CD4-positive, alpha-beta T cell (primary cell): ENCODE measurements around the gene DCDC2. TPM values are rescaled to one million over a fixed set of nuclear protein-coding genes. Genes with fewer than 3 reads are reported as not detected.

Experiments
- ATAC-seq: fragments of 200-7000 bp; cut with Tn5 transposase; one replicate; pipeline ENCODE4 v1.10.0; 2022; ENCODE audit warnings: mild to moderate bottlenecking; ENCODE audit not compliant: poor library complexity
- CTCF ChIA-PET: fragments of 350-600 bp; sonication (Branson Sonifier 250); formaldehyde crosslinking; loops from one replicate; lab custom pipeline; 2021; ENCODE audit warnings: antibody characterized with exemption, inconsistent platforms; lab: Charles Lee
- POLR2A ChIA-PET: fragments of 350-600 bp; sonication (Branson Sonifier 250); formaldehyde crosslinking; loops from one replicate; lab custom pipeline; 2021; ENCODE audit warnings: antibody characterized with exemption, inconsistent platforms; lab: Charles Lee
- DNase-seq, 14 experiments: peaks; one replicate each; pipeline ENCODE4 v3.0.0-alpha.2; 2013 to 2020; ENCODE audit warnings: mixed read lengths in 2 of 14
- H3K27ac ChIP-seq, 2 donors: one replicate each; pipeline versions ENCODE4 v1.5.1 to v1.7.0; 2013; ENCODE audit warnings: low read length in 2 of 2, low read depth in 1 of 2, mild to moderate bottlenecking in 1 of 2
- H3K27me3 ChIP-seq, 2 experiments: 1 replicate in 1 of 2; 2 replicates in 1 of 2; pipeline versions ENCODE4 v1.6.1 to v1.7.0; 2013; ENCODE audit warnings: low read length in 2 of 2, control low read depth in 1 of 2, mild to moderate bottlenecking in 1 of 2, moderate library complexity in 1 of 2; ENCODE audit not compliant: insufficient read depth in 2 of 2, control insufficient read depth in 1 of 2
- H3K36me3 ChIP-seq: one replicate; pipeline ENCODE4 v1.6.1; 2013; ENCODE audit warnings: low read length, control low read depth; ENCODE audit not compliant: insufficient read depth
- H3K4me1 ChIP-seq: one replicate; pipeline ENCODE4 v1.6.1; 2013; ENCODE audit warnings: low read length, control low read depth; ENCODE audit not compliant: insufficient read depth
- H3K4me3 ChIP-seq: one replicate; pipeline ENCODE4 v1.5.1; 2013; ENCODE audit warnings: mild to moderate bottlenecking, low read length, moderate library complexity
- H3K9me3 ChIP-seq, 2 experiments: 1 replicate in 1 of 2; 2 replicates in 1 of 2; pipeline versions ENCODE4 v1.6.1 to v1.7.0; 2013; ENCODE audit warnings: low read length in 2 of 2, mild to moderate bottlenecking in 2 of 2, control low read depth in 1 of 2, moderate library complexity in 1 of 2; ENCODE audit not compliant: control insufficient read depth in 1 of 2, insufficient read depth in 1 of 2
- H3K27ac Mint-ChIP-seq: one replicate; pipeline ENCODE4 v1.8.0; 2020; ENCODE audit warnings: mixed read lengths
- H3K27me3 Mint-ChIP-seq: one replicate; pipeline ENCODE4 v1.8.0; 2021; ENCODE audit warnings: mixed read lengths
- H3K36me3 Mint-ChIP-seq: one replicate; pipeline ENCODE4 v1.8.0; 2021; ENCODE audit warnings: low read depth, mixed read lengths
- H3K4me1 Mint-ChIP-seq: one replicate; pipeline ENCODE4 v1.8.0; 2021; ENCODE audit warnings: low read depth, mixed read lengths
- H3K4me3 Mint-ChIP-seq: one replicate; pipeline ENCODE4 v1.8.0; 2020; ENCODE audit warnings: mild to moderate bottlenecking, mixed read lengths
- H3K9me3 Mint-ChIP-seq: one replicate; pipeline ENCODE4 v1.8.0; 2020; ENCODE audit warnings: mixed read lengths
- intact Hi-C, 2 experiments: fragments of 100-400 bp; cut with DNase I in 1 of 2; cut with micrococcal nuclease in 1 of 2; formaldehyde crosslinking; loops; one replicate each; pipeline versions ENCODE4 v1.15.1 to v1.9.0; 2023 to 2025; cut with DNase I, micrococcal nuclease
- total RNA-seq, 174 experiments: library from RNA in 2 of 174; stranded (reverse) in 2 of 174; gene quantifications; one replicate each; pipeline ENCODE4 v1.2.3 and lab custom pipeline; 2021 to 2026
- TF ChIP-seq, protein P1 (sequence below): fragments of 200-600 bp; IDR thresholded peaks from one replicate; pipeline ENCODE4 v1.8.0; 2022; ENCODE audit warnings: antibody characterized with exemption, mild to moderate bottlenecking

DCDC2 gene
- total RNA-seq, 2 experiments from 2014 or later, result 0.05 TPM; not detected in 1

DNA sequence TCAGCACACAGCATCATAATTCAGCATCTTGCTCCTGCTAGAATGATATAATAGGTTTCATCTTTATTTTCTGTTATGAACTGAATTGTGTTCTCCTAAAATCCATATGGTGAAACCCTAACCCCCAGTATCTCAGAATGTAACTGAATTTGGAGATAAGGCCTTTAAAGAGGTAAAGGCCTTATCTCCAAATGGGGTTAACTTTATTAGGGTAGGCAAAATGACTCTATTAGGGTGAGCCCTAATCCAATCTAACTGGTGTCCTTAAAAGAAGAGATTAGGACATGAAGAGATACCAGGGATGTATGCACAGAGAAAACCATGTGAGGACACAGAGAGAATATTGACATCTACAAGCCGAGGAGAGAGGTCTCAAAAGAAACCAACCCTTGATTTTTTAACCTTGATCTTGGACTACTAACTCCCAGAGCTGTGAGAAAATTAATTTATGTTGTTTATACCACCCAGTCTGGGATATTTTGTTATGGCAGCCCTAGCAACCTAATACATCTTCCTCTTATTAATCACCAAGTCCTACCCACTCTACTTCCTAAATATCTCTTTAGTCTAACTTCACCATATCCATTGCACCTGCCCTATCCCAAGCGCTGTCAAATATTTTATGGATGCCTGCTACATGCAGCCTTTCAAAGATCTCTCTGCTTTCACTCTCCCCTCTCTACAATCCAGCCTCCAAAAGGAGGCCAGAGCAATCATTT is 36.4 kb upstream of the DCDC2 start:
- peaks cover 13 to 16% of the 10 kb centered on the region in 2 experiments for H3K27me3 ChIP-seq
- Mint-ChIP-seq H3K4me1 (no peaks in the 10 kb centered on the region), H3K9me3 (no peaks in the 10 kb centered on the region), H3K27me3 (peaks cover 27% of the 10 kb centered on the region), H3K27ac (no peak overlapping the region), H3K4me3 (no peak overlapping the region), H3K36me3 (no peaks in the 10 kb centered on the region)
- H3K4me1 ChIP-seq, result no peaks in the 10 kb centered on the region
- peaks cover 0 to 8% of the 10 kb centered on the region in 2 experiments for H3K9me3 ChIP-seq
- TF ChIP-seq, protein P1, sequence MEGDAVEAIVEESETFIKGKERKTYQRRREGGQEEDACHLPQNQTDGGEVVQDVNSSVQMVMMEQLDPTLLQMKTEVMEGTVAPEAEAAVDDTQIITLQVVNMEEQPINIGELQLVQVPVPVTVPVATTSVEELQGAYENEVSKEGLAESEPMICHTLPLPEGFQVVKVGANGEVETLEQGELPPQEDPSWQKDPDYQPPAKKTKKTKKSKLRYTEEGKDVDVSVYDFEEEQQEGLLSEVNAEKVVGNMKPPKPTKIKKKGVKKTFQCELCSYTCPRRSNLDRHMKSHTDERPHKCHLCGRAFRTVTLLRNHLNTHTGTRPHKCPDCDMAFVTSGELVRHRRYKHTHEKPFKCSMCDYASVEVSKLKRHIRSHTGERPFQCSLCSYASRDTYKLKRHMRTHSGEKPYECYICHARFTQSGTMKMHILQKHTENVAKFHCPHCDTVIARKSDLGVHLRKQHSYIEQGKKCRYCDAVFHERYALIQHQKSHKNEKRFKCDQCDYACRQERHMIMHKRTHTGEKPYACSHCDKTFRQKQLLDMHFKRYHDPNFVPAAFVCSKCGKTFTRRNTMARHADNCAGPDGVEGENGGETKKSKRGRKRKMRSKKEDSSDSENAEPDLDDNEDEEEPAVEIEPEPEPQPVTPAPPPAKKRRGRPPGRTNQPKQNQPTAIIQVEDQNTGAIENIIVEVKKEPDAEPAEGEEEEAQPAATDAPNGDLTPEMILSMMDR, result no peak
- ATAC-seq, result no peak
- H3K4me3 ChIP-seq, result no peak overlapping the region
- intact Hi-C loops, result loop anchor here in 1 of 2 experiments (2.0 kb wide), 1 partner anchor 35 kb away; the partner anchor contains the start of gene DCDC2
- ChIA-PET CTCF (no interaction called here), POLR2A (no interaction called here)
- H3K27ac ChIP-seq, result no peak overlapping the region
- no peaks in the 10 kb centered on the region for H3K36me3 ChIP-seq
- DNase-seq, result no peak

DNA sequence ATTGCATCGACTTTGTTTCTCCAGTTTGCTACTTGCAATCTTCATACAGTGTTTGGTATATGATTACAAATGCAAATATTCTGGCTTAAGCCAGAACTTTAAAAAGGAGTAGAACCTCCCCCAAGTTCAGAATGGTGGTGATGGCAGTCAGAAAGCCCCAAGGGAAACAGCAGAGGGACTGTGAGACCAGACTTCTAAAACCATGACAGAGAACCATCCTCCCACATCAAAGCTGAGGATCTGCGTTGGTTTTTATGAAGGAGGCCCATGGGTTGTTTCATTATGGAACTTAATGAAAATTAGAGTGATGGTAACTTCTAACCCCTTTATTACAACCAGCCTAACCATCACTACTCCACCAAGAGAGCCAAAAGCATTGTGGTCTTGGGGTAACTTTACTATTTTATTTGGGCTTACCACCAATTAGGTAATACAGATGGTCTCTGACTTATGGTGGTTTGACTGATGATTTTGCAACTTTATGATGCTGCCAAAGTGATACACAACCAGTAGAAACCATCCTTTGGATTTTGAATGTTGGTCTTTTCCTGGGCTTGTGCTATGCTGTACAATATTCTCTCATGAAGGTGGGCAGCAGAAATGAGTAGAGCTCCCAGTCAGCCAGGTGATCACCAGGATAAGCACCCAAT is 34.0 kb upstream of the DCDC2 start:
- no peaks in the 10 kb centered on the region for H3K4me1 Mint-ChIP-seq
- Histone ChIP-seq H3K27me3 (peaks cover 10 to 17% of the 10 kb centered on the region in 2 experiments), H3K4me1 (no peaks in the 10 kb centered on the region), H3K4me3 (no peak overlapping the region), H3K36me3 (no peaks in the 10 kb centered on the region), H3K9me3 (peaks cover 0 to 6% of the 10 kb centered on the region in 2 experiments), H3K27ac (no peak overlapping the region)
- H3K36me3 Mint-ChIP-seq, result no peaks in the 10 kb centered on the region
- H3K27ac Mint-ChIP-seq, result no peak overlapping the region
- DNase-seq (no peak), ATAC-seq (no peak)
- peaks cover 13% of the 10 kb centered on the region for H3K27me3 Mint-ChIP-seq
- no peaks in the 10 kb centered on the region for H3K9me3 Mint-ChIP-seq
- TF ChIP-seq, protein P1, result no peak
- CTCF ChIA-PET, result no interaction called here
- POLR2A ChIA-PET, result no interaction called here
- H3K4me3 Mint-ChIP-seq, result no peak overlapping the region
- intact Hi-C loops, result no loop called here

DNA sequence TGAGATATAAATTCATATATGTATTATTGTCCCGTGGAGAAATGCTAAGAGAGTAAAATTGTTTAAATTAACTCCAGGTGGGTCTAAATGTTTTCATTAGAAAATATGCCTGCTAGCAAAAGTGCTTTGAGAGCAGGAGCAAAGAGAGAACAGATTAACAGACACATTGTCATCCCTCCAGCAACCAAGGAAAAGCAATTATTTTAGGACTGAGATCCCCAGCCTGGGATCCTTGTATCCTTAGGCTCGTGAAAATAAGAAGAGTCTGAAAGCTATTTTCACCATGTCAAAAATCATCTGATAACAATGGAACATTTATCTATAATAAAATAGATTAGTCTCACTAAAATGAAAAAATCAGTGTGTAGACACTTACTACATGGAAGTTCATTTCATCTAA is 33.3 kb upstream of the DCDC2 start:
- Histone ChIP-seq H3K4me3 (no peak overlapping the region), H3K9me3 (no peaks in the 10 kb centered on the region), H3K27ac (no peak overlapping the region), H3K27me3 (peaks cover 3 to 14% of the 10 kb centered on the region in 2 experiments), H3K36me3 (no peaks in the 10 kb centered on the region), H3K4me1 (no peaks in the 10 kb centered on the region)
- Mint-ChIP-seq H3K27ac (no peak overlapping the region), H3K4me1 (no peaks in the 10 kb centered on the region), H3K27me3 (peaks cover 9% of the 10 kb centered on the region), H3K36me3 (no peaks in the 10 kb centered on the region), H3K4me3 (no peak overlapping the region), H3K9me3 (no peaks in the 10 kb centered on the region)
- TF ChIP-seq, protein P1, result no peak
- ATAC-seq (no peak), DNase-seq (no peak)
- intact Hi-C loops, result no loop called here
- CTCF ChIA-PET, result no interaction called here
- POLR2A ChIA-PET, result no interaction called here
